ENCODE data around the gene PLEKHS1.

The PLEKHS1 gene

DNA sequence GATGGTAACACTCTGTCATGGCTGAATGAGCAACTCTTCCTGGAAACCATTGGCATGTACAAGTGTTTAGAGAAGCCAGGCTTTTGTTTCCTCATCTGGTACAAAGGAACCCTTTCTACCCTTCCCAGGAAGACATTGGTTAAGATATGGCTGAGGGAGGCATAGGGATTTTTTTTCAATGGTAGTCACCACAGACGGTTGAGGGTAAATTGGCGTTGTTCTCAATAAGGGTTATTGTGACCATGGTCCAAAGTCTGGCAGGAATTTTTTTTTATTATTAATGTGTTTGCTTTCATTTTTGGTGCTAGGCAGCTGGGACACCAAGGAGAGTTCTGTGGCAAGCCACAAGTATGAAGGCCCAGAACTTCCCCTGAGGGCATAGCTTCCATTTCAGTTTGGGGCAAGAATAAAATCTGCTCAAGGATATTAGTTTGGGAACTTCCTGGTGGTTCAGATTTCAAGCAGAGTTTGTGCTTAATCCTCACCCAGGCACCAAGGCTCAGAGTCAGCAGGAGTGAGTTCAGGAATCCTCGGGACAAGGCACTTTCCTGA, at the start of gene PLEKHS1:
Gene PLEKHS1 (plus strand): TSS at position 502 of the 552 bp plus-strand sequence. CDS start 3,596 bp downstream, outside the sequence.
- DNase-seq = no peak

GRCh38 chr10:113704637-113705343, 46.7 kb upstream of the PLEKHS1 start:
- DNase-seq = peak; percentile 52

DNA sequence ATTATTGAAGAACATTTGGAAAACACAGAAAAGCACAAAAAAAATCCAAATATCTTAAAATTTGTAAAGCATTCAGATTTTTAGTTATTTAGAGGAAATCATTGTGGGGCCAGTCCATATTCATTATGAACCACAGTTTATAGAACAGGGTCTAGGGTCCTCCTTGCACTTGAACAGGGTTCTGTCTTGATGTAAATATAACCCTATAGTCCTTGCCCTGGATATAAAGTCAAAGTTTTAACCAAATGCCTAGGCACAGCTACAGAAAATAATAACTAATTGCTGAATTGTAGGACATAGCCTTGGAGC, 46.2 kb upstream of the PLEKHS1 start:
- no peak for DNase-seq

DNA sequence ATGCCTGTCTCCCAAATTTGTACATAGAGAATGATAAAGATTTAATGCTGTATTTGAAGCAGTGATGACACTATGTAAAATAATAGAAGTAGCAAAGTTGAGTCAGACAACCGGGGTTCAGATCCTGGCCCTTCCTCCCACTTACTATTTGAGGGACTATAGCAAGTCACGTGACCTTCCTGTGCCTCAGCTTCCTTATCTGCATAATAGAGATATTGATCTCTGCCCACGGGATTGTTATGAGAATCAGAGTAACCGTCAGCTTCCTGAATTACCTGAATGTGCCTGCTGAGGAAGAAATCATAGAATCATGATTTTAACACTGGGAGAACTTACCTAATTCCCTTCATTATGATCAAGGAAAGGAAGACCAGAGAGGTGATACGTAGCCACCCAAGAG, 44.9 kb upstream of the PLEKHS1 start:
- no peak for DNase-seq

- no peak for DNase-seq
Observed at GRCh38 chr10:113708640-113709039, 42.8 kb upstream of the PLEKHS1 start.

GRCh38 chr10:113709221-113709838, 42.2 kb upstream of the PLEKHS1 start:
- peak; percentile 83 for DNase-seq

GRCh38 chr10:113711142-113711541, 40.3 kb upstream of the PLEKHS1 start:
- DNase-seq = no peak

DNA sequence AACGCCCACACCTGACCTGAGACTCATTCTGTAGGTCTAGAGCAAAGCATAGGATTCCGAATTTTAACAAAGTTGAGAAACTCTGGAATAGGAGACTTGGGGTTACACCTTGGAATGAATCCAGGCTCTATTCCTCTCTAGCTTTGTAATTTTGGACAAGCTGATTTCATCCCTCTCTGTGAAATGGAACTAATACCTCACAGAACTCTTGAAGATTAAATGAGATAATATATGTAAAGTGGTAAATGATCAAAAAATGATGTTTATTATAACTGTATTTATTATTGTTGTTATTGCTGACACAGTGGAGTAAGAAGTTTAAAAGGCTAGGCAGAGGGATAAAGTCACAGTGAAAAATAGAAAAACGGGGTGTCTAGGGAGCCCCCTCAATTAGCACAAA, 39.5 kb upstream of the PLEKHS1 start:
- DNase-seq = no peak

DNA sequence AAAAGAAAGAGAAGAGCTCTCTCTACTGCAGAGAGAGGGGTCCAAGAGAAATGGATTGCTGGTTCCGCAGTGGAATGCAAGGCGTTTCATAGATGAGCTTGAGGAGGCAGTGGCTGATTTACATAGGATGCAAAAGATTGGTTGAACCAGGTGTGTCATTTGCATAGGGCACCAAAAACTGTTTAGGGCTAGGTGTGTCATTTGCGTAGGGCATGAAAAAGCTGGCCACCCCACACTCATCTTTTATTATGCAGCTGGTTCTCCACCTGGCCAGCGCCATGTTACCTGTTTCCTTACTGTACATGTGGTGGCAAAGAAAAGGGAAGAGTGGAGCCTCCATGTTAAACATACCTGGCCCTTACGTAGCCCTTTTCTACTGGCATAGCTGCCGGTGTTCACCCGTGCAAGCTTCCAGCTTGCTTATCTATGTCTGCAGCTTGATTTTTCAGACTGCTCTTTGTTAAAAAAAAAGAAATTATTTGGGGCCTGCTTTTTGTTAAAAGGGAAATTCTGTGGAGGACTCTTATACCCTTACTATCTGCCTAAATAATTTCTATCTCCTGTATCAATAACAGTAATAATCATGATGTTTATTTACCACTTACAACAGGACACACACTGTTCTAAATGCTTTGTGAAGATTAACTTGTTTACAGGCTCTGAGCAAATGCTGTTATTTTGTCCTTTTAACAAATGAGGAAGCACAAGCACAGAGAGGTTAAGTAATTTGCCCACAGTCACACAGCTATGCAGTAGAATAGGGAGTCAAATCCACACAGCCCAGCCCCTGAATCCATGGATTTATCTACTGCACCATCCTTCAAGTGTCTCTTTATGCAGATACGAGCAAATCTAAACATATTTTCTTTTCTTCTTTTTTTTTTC, 38.5 kb upstream of the PLEKHS1 start:
- DNase-seq = no peak

DNA sequence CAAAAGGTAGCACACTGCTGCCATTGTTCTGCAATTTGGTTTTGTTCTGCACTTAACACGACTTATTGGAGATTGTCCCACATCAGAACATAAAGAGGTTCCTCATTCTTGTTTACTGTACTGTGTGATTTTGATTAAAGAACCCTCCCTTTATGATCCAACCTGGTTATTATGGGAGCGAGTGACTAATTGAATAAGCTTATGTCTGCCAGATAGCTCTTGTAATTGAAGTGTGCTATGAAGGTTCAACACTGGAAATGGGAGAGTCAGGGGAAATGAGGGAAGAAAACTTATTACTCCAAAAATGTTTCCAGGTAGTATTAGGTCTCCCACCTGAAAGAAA, 37.9 kb upstream of the PLEKHS1 start:
- DNase-seq = no peak

- no peak for DNase-seq
Observed at GRCh38 chr10:113716109-113716910, 35.2 kb upstream of the PLEKHS1 start.

- no peak for DNase-seq
Observed at GRCh38 chr10:113718969-113719822, 32.3 kb upstream of the PLEKHS1 start.

GRCh38 chr10:113720386-113720785, 31.1 kb upstream of the PLEKHS1 start:
- no peak for DNase-seq

GRCh38 chr10:113732160-113732881, 19.2 kb upstream of the PLEKHS1 start:
- DNase-seq = no peak

- DNase-seq = peak; percentile 5
Observed at GRCh38 chr10:113732966-113733365, 18.5 kb upstream of the PLEKHS1 start.

DNA sequence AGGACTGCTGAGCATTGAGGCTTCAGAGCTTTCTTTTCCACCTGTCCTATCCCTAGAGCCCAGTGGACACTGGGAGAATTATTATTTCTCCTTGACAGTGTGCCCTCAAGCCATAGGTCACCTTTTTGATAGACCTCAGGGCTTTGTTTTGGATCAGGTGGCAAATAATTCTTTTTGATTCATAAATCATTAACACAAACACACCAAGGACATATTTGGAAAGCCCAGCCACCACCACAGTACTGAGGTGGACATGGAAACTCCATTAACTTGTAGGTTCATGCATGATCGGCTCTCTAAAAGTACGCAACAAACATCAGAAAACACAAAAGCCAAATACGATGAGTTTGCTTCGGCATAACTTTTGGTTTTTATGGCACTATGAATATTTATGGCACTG, 17.8 kb upstream of the PLEKHS1 start:
- DNase-seq = no peak

DNA sequence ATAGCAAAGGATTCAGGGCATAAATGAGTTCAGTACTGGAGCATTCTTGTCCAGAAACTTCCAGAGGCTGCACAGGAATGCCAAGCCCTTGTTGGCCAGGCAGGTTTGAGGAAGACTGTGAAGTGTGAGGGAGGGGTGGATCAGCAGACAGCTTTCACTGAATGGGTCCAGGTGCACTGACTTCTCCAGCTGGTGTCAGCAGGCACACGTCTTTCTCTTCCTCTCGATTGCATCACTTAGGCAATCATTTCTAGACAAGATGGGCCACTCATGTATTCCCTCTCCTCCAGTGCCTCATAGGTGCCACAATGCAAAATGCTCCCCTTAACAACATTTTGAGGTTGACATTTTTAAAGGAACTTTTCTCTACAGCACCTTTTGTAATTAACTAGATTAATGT, 15.6 kb upstream of the PLEKHS1 start:
- DNase-seq = no peak

DNA sequence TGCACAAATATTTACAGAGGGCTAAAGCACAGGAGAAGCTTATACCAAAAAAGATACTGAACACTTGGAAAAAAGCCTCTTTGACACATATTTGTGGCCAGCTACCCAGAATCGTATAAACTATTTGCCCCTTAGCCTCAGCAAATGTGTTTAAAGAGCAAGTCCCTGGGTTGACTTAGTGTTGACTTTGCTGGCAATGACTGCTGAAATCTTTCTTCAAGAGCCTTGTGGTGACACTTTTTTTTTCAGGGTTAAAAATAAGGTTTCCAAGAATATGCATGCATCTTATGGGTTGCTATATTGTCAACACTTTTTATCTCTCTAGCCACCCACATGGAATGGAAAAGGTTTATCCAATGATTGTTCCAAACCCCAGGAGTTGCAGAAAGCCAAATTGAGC, 14.9 kb upstream of the PLEKHS1 start:
- DNase-seq = peak; percentile 53

DNA sequence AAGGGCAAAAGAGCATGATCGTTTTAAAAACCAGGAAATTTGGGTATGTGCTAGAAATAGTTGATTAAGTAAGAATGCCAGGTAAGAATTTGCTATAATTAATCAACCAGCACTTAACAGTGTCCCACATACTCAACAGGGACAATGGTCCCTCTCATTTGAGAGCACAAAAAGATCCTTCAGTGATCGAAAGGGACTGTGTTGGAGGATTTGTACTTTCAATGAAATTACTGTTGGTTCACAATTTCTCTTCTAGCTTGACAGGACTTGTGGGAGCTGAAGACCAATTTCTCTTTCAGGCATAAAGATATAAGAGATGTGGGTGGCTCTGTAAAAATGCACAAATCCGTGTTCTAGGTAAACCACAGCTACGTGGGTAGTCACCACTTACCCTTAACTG, 12.5 kb upstream of the PLEKHS1 start:
- DNase-seq = no peak

GRCh38 chr10:113739577-113739976, 11.9 kb upstream of the PLEKHS1 start:
- no peak for DNase-seq

DNA sequence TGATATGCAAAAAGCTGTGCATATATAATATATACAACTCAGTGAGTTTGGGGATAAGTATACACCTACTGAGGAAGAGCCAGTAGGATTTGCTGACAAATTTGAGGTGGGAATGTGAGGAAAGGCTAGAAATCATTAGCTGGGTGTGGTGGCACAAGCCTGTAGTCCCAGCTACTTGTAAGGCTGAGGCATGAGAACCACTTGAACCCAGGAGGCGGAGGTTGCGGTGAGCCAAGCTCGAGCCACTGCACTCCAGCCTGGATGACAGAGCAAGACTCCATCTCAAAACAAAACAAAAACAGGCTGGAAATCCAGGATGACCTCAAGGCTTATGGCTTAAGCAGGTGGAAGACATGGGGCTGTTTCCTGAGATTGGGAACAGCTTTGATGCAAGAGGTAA, 10.6 kb upstream of the PLEKHS1 start:
- no peak for DNase-seq
